Measurements from ENCODE around the gene BROX.

Gene BROX

GRCh38 chr1:222777977-222778376, 65.6 kb downstream of the BROX start:
- DNase-seq, result no peak

- no peak for DNase-seq
These were observed 68.9 kb downstream of the BROX start for GRCh38 chr1:222781251-222781650.

DNA sequence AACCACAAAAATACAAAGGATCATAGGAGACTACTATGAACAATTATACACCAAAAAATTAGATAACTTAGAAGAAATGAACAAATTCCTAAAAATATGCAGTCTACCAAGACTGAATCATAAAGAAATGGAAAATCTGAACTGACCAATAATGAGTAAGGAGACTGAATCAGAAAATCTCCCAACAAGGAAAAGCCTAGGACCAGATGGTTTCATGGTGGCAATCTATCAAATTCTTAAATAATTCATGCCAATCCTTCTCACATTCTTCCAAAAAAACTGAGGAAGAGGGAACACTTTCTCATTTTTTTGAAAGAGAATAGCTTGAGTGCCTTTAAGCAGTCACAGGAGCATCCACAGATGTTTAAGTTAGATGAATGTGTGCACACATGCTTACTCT, 70.7 kb downstream of the BROX start:
- no peak for DNase-seq

DNA sequence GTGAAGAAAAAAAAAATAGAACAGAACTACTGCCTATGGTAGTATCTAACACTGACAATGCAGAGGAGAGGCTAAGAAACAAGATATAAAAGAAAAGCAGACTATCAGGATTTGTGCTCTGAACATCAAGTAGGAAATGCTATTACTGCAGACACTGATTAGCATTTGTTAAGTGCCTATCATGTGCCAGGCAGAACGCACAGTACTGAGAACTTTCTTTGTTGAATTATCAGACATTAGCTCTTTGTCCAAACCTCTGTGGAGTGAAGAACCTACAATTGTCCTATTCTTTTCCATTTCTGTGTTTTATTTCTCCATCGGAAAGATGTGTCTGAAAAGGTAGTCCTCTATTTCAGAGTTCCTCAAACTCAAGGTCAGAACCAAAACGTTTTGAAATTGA, 72.0 kb downstream of the BROX start:
- DNase-seq, result no peak

All from suppressor macrophage (primary cell).